Renal pelvis (tissue), 4 donors: ENCODE measurements around the gene DMAP1. TPM values are rescaled to one million over a fixed set of nuclear protein-coding genes. Genes with fewer than 3 reads are reported as not detected.

Source experiments
- DNase-seq: peaks from one replicate; pipeline ENCODE4 v3.0.0-alpha.2; 2013
- polyA plus RNA-seq, 3 donors: library from polyadenylated mRNA; unstranded; fragments of 120-200 nt; gene quantifications; one replicate each; pipeline ENCODE4 v1.2.1, GENCODE V29; 2013; ENCODE audit not compliant: insufficient read length in 3 of 3

Gene DMAP1
- polyA plus RNA-seq, 3 donors, result 58.3 to 77.0 (median 76.8) TPM

- DNase-seq, result no peak
These were observed 37.0 kb downstream of the DMAP1 start for GRCh38 chr1:44250068-44250781.

DNA sequence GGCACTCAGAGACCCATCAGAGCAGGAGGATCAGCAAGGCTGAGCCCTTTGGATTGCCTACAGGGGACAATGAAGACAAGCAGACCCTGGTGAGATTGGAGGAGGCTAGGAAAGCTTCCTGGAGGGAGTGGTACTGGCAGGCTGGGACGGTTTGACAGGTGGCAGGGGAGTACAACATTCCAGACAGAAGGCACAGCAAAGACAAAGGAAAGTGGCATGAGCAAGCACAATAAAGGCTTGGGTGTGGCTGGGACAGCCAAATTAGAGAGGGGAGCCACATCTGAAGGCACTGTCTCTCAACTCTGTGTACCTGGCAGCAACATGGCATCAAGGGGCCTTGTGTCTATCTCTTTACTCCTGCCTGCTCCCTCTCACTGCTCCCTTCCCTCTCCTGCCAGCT lies 38.2 kb downstream of the DMAP1 start:
- DNase-seq, result no peak

- no peak for DNase-seq
These were observed 38.9 kb downstream of the DMAP1 start for GRCh38 chr1:44251989-44252671.

DNA sequence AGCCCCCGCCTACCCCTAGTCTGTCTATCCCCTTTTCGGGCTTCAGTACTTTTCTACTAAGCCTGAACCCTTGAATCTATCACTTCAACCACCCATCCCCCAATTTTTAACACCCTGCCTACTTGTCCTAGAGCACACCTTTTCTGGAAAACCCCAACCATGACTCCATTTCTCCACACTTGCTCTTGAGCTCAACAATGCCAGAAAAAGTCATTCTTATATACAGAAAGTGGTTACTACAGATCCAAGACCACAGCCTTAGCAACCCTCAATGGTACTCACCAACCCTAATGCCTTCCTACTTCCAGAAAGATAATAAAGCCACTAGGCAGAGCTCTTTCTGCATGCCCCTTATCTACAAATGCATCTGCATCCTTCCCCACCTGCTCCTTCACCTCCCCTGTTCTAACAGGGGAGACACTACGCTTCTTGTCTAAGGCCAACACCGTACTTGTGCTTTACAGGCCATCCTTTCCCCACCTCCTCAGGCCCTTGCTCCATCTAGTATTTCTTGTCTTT lies 41.2 kb downstream of the DMAP1 start:
- DNase-seq, result no peak

DNA sequence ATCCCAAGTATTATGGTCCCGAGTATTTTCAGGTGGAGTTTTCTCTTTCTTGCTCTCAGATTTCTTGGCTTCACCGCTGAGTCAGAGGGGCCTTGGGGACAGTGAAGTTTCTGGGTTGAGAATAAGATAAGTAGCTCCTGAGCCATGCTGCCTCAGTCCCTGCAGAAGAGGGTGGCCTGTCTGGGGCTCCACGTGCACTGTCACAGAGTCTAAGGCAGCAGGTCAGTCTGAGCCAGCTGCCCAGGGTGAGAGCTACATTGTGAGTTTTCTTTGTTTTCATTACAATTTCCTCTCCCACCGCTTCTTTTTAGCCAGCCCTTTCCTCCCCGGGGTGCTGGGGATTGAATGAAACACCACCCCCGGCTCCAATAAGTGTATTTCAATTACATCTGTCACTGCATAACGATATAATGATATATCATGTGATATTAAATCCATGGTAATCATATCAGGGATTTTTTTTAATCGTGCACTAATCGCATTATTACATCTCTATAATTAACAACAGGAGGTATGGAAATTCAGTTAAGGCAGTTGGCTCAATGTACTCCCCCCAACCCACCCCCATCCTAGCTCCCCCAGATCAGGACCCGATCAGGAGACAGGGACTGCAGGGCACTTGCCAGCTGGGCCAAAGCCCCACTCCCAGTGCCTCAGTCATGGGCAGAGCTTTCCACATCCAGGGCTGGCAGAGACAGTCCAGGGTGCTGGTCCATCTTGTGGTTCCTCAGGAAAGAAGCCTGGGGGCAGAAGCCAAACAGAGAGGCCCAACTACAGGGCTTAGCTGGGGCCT lies 43.7 kb downstream of the DMAP1 start:
- DNase-seq, result no peak

DNA sequence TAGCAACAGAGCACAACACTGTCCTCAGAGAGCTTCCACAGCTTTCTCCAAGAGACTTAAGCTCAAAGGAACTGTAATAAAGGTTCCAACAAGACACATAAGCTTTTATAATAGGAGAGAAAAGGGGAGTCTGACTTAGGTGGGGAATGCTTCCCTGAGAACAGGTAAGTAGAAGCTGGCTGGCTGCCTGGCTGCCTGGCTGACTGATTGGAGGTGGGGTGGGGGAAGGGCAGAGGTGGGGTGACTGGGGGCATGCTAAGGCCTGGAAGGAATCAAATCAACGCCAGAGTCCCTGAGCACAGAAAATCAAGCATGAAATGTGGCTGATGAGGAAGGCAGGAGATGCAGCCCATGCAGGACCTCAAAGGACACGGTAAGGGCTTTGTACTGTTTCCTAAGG lies 45.8 kb downstream of the DMAP1 start:
- no peak for DNase-seq

DNA sequence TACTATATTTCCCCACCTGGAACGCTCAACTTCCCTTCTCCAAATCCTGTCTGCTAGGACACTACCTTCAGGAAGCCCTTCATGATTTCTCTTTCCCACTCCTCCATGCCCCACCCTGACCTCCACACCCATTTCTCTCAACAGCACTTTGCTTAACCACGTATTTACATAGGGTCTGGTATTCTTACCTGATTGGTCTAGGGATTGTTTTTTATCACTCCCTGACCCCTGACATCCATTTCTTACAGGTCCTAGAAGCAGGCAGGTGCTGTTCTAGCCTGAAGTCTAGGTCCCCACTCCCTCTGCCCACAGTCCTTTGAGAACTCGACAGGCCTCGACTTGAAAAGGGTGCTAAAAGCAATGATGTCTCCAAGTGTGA lies 47.5 kb downstream of the DMAP1 start:
- DNase-seq, result no peak

- no peak for DNase-seq
These were observed 48.0 kb downstream of the DMAP1 start for GRCh38 chr1:44261171-44261817.

- DNase-seq, result no peak
These were observed 48.7 kb downstream of the DMAP1 start for GRCh38 chr1:44261962-44262361.

DNA sequence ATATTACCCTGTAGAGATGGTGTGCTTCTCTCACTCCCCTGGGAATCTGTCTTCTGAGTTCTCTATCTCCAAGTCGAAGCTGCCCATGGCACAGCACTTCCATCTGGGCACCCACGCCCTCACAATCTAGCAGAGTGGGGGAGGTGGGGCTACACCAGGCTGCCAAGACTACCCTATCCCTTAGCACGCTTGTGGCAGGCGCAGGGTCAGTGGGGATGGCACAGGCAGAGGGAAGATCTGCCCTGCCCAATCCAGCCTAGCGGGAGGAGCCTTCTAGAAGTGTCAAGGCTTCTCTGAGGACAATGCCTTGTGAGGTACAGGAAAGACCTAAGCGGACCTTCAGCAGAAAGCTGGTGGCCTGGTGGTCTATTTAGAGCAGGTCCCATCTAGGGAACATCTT lies 49.1 kb downstream of the DMAP1 start:
- no peak for DNase-seq

DNA sequence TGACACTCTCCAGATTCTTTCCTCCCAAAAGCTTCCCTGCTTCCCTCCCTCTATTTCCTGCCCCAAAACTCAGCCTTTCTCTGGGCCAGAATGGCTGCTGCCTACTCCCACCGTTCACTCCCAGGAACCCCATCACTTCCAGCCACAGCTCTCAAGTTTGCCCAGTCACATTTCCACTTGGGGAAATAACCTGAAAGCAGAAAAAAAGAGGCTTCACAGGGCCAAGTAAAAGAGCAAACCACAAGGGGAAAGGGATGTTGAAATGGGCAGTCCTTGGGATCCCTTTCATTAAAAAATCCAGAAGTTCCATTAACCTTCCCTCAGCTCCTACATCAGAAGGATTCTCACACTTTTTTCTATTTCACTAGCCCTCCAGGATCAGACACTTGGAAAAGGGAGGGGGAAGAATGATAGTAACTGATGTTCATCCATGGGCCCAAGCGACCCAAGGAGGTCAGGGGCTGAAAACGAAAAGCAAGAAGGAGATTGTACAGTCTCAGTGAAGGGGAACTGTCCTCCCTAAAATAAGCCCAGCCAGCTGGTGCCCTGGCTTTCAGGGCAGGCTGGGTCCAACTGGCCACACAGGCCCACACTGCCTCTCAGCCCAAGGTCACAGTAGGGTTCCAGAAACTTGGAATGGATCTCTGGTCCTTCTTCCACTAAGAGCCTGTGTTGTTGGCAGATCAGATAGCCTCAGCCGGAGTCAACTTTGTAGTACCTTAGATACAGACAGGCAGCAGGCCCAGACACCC lies 49.7 kb downstream of the DMAP1 start:
- no peak for DNase-seq

- no peak for DNase-seq
These were observed 50.5 kb downstream of the DMAP1 start for GRCh38 chr1:44263568-44264450.

DNA sequence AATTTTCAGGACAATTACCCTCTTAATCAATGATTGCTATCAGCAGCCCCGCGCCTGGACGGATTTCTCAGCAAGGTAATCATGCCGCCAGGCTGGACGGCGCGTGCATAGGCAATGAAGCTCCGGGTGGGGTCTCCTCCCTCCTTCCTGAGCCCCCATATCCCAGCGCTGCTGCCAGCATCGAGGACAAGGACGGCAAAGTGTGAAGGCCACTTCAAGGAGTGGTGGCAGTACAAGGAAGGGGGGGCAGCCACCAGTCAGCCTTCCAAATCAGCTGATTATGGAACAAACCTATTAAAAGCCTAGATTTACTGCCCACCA lies 51.1 kb downstream of the DMAP1 start:
- DNase-seq, result no peak

GRCh38 chr1:44265656-44266358 lies 52.5 kb downstream of the DMAP1 start:
- DNase-seq, result no peak

GRCh38 chr1:44266400-44267344 lies 53.4 kb downstream of the DMAP1 start:
- no peak for DNase-seq

DNA sequence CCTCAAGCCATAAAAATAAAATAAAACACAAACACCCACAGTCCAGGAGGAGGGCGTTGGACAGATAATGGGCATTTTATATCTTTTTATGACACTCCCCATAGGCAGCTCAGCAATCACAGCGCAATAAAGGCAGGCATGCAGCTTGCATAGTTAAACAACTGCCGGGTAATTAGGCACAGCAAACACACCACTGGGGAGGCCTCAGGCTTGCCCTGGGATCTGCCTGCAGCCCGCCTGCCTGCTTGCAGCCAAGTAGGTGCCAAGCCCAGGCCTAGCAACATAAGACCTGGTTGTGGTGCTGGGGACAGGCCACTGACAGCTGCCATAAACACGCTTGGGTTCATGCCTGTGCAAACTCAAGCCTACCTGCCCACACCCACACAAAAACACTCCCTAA lies 54.2 kb downstream of the DMAP1 start:
- no peak for DNase-seq

DNA sequence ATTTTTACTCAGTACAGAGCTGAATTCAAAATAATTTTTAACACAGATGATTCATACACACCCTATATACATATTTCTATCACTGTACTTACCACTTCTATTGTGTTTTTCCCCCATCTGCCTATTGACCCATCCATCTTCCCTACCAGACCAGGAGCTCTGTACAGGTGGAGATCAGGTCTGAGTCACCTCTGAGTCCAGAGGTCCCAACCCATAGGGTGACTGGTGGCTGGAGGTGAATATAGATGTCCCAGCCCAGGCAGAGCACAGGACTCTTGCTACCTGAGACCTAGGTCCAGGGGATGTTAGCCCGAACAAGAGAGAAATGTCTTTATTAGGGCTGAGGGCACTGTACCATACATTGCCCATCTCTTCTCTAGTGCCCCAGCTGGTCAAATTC lies 54.8 kb downstream of the DMAP1 start:
- DNase-seq, result no peak
